ENCODE data around the gene MOCS2. TPM values are rescaled to one million over a fixed set of nuclear protein-coding genes. Genes with fewer than 3 reads are reported as not detected.

The MOCS2 gene
- total and polyA plus RNA-seq, 9 of the 15 experiments (the other 6 are each of a cell fraction or from before 2014, with no cell fraction given) = 33.0 to 74.5 (median 48.4) TPM

GRCh38 chr5:53109056-53109442 is 508 bp downstream of the MOCS2 start (continued):
- TF ChIP-seq ATF6 (CRISPR knock-in tag; IDR thresholded peaks at IDR 0.05) (no peak), STAG1 (CRISPR knock-in tag; IDR thresholded peaks at IDR 0.05; ENCODE audit: borderline replicate concordance) (no peak), ZNF280B (CRISPR knock-in tag; IDR thresholded peaks at IDR 0.05) (no peak), SMARCC2 (IDR thresholded peaks at IDR 0.05; ENCODE audit: low read depth) (no peak), U2AF1 (optimal IDR thresholded peaks at IDR 0.05; ENCODE audit: low read depth, low read length) (no peak), CHD7 (IDR thresholded peaks at IDR 0.05; ENCODE audit: low read depth, low read length) (no peak), MAFF (IDR thresholded peaks at IDR 0.05; ENCODE audit: low read length) (no peak)

Data from K562 (cell line).